SU-DHL-6 (cell line): ENCODE results near the gene CD99L2.

Source experiments
- H2AFZ ChIP-seq: fragments of 200-600 bp; sonication (generic); 2 replicates; pipeline ENCODE4 v1.6.1; 2014; ENCODE audit warnings: low read depth, mild to moderate bottlenecking, moderate library complexity, mixed read lengths, antibody characterized with exemption, low read length; ENCODE audit not compliant: severe bottlenecking
- H3F3A ChIP-seq: fragments of 200-600 bp; shearing (Covaris generic); 2 replicates; pipeline ENCODE4 v1.6.0; 2016; ENCODE audit warnings: antibody characterized with exemption, mild to moderate bottlenecking; ENCODE audit not compliant: insufficient read depth
- H3K27ac ChIP-seq: fragments of 200-600 bp; sonication (generic); 2 replicates; pipeline ENCODE4 v1.5.1; 2016; ENCODE audit warnings: low read depth, mild to moderate bottlenecking, low read length, moderate library complexity, mixed read lengths
- H3K27me3 ChIP-seq: fragments of 200-600 bp; sonication (generic), shearing (Covaris generic); 2 replicates; pipeline ENCODE4 v1.6.0; 2014; ENCODE audit warnings: mild to moderate bottlenecking, low read length
- H3K36me3 ChIP-seq: fragments of 200-600 bp; sonication (generic); 2 replicates; pipeline ENCODE4 v1.6.1; 2014; ENCODE audit warnings: mild to moderate bottlenecking, low read length, mixed read lengths
- H3K4me2 ChIP-seq: fragments of 300-600, 200-600 bp; shearing (Covaris generic), sonication (generic); 2 replicates; pipeline ENCODE4 v1.6.0; 2014; ENCODE audit warnings: low read length, low read depth, mild to moderate bottlenecking; ENCODE audit not compliant: poor library complexity, severe bottlenecking
- H3K4me3 ChIP-seq: fragments of 200-600 bp; sonication (generic); 2 replicates; pipeline ENCODE4 v1.5.1; 2014; ENCODE audit warnings: antibody characterized with exemption, low read length, mild to moderate bottlenecking, mixed read lengths; ENCODE audit not compliant: insufficient read depth, poor library complexity, severe bottlenecking
- H3K79me2 ChIP-seq: fragments of 200-600 bp; sonication (generic); 2 replicates; pipeline ENCODE4 v1.6.1; 2014; ENCODE audit warnings: mild to moderate bottlenecking, low read length, moderate library complexity; ENCODE audit not compliant: insufficient read depth
- H3K9ac ChIP-seq: fragments of 200-600 bp; sonication (generic); 2 replicates; pipeline ENCODE4 v1.7.0; 2014; ENCODE audit warnings: mild to moderate bottlenecking, low read length
- H3K9me2 ChIP-seq: fragments of 200-600 bp; sonication (generic); replicated peaks from 2 replicates; pipeline ENCODE4 v1.6.1; 2014; ENCODE audit warnings: low read length; ENCODE audit not compliant: insufficient read depth
- H3K9me3 ChIP-seq: fragments of 200-600 bp; sonication (generic); 2 replicates; pipeline ENCODE4 v1.6.1; 2014; ENCODE audit warnings: low read length, mixed read lengths; ENCODE audit not compliant: insufficient read depth
- H4K20me1 ChIP-seq: fragments of 200-600 bp; sonication (generic); 2 replicates; pipeline ENCODE4 v1.6.1; 2014; ENCODE audit warnings: low read depth, mild to moderate bottlenecking, antibody characterized with exemption, low read length, moderate library complexity, mixed read lengths
- CTCF ChIP-seq: fragments of 200-600 bp; sonication (generic); IDR thresholded peaks from one replicate; pipeline ENCODE4 v1.5.1; 2017; ENCODE audit warnings: antibody characterized with exemption, mild to moderate bottlenecking, low read length, moderate library complexity; ENCODE audit not compliant: insufficient read depth, poor library complexity, severe bottlenecking
- EZH2phosphoT487 ChIP-seq: fragments of 200-600 bp; sonication (generic), shearing (Covaris generic); conservative IDR thresholded peaks from 2 replicates; pipeline ENCODE4 v1.6.1; 2018; ENCODE audit warnings: mild to moderate bottlenecking, antibody characterized with exemption, low read length, moderate library complexity, mixed read lengths

Gene CD99L2

GRCh38 chrX:150847088-150847487 lies 51.4 kb downstream of the CD99L2 start:
- Histone ChIP-seq H3K9me2 (no peaks in the 10 kb centered on the region), H3K27ac (no peak overlapping the region), H3K36me3 (no peaks in the 10 kb centered on the region), H3K9ac (no peak overlapping the region), H3K9me3 (no peaks in the 10 kb centered on the region), H3K4me3 (no peak overlapping the region), H3K4me2 (no peak overlapping the region), H3K27me3 (no peaks in the 10 kb centered on the region), H3F3A (no peaks in the 10 kb centered on the region), H4K20me1 (no peaks in the 10 kb centered on the region), H2AFZ (no peak overlapping the region), H3K79me2 (no peaks in the 10 kb centered on the region)
- TF ChIP-seq EZH2phosphoT487 = no peak
- TF ChIP-seq CTCF = no peak

GRCh38 chrX:150846130-150846529 lies 52.3 kb downstream of the CD99L2 start:
- Histone ChIP-seq H3K27ac (no peak overlapping the region), H3K4me2 (no peak overlapping the region)

GRCh38 chrX:150845091-150845490 lies 53.4 kb downstream of the CD99L2 start:
- Histone ChIP-seq H2AFZ (no peak overlapping the region), H3K27me3 (no peaks in the 10 kb centered on the region), H3K79me2 (no peaks in the 10 kb centered on the region), H3F3A (no peaks in the 10 kb centered on the region), H3K4me2 (no peak overlapping the region), H3K9me3 (no peaks in the 10 kb centered on the region), H3K27ac (no peak overlapping the region), H3K9ac (no peak overlapping the region), H3K36me3 (no peaks in the 10 kb centered on the region), H3K9me2 (no peaks in the 10 kb centered on the region), H3K4me3 (no peak overlapping the region), H4K20me1 (no peaks in the 10 kb centered on the region)
- no peak for TF ChIP-seq CTCF
- no peak for TF ChIP-seq EZH2phosphoT487

More at GRCh38 chrX:150846130-150846529, 52.3 kb downstream of the CD99L2 start:
- no peaks in the 10 kb centered on the region for H3K9me2 ChIP-seq
- no peaks in the 10 kb centered on the region for H3K36me3 ChIP-seq
- H3F3A ChIP-seq = no peaks in the 10 kb centered on the region
- TF ChIP-seq EZH2phosphoT487 (no peak), CTCF (no peak)
- no peaks in the 10 kb centered on the region for H3K79me2 ChIP-seq
- no peaks in the 10 kb centered on the region for H4K20me1 ChIP-seq
- H3K9ac ChIP-seq = no peak overlapping the region
- H2AFZ ChIP-seq = no peak overlapping the region
- no peak overlapping the region for H3K4me3 ChIP-seq
- H3K9me3 ChIP-seq = no peaks in the 10 kb centered on the region
- H3K27me3 ChIP-seq = no peaks in the 10 kb centered on the region

GRCh38 chrX:150844016-150844415 lies 54.5 kb downstream of the CD99L2 start:
- no peak overlapping the region for H3K4me2 ChIP-seq
- no peaks in the 10 kb centered on the region for H3K27me3 ChIP-seq
- H4K20me1 ChIP-seq = no peaks in the 10 kb centered on the region
- no peak overlapping the region for H3K4me3 ChIP-seq
- H3K36me3 ChIP-seq = no peaks in the 10 kb centered on the region
- H3K27ac ChIP-seq = no peak overlapping the region
- no peak for TF ChIP-seq CTCF
- no peak for TF ChIP-seq EZH2phosphoT487
- H2AFZ ChIP-seq = no peak overlapping the region
- no peaks in the 10 kb centered on the region for H3K79me2 ChIP-seq
- no peaks in the 10 kb centered on the region for H3K9me2 ChIP-seq
- H3F3A ChIP-seq = no peaks in the 10 kb centered on the region
- no peaks in the 10 kb centered on the region for H3K9me3 ChIP-seq
- H3K9ac ChIP-seq = no peak overlapping the region
